WTC11 (cell line): ENCODE results near the gene SLCO6A1. TPM values are rescaled to one million over a fixed set of nuclear protein-coding genes. Genes with fewer than 3 reads are reported as not detected.

Experiments used
- ATAC-seq: fragments of 200-7000 bp; cut with Tn5 transposase; 2 replicates; pipeline ENCODE4 v1.10.0; 2021; ENCODE audit warnings: mild to moderate bottlenecking, moderate library complexity
- Bru-seq: library from RNA; stranded (reverse); fragments of 400-500 nt; gene quantifications from one replicate; lab custom pipeline; 2021; lab: Mats Ljungman, UMichigan
- CTCF ChIA-PET: fragments of 300-600 bp; sonication (Branson Sonifier 250); formaldehyde crosslinking; loops from one replicate; lab custom pipeline; 2021; ENCODE audit warnings: antibody characterized with exemption; lab: Charles Lee
- POLR2A ChIA-PET: fragments of 350-600 bp; sonication (Branson Sonifier 250); formaldehyde crosslinking; loops from one replicate; lab custom pipeline; 2021; ENCODE audit warnings: antibody characterized with exemption; lab: Charles Lee
- DNase-seq: peaks from one replicate; pipeline ENCODE4 v3.0.0; 2021; ENCODE audit warnings: low spot score
- H3K27ac Mint-ChIP-seq: 2 replicates; pipeline ENCODE4 v1.8.0; 2021; ENCODE audit warnings: mixed read lengths
- H3K27me3 Mint-ChIP-seq: 2 replicates; pipeline ENCODE4 v1.8.0; 2021; ENCODE audit warnings: low read depth, mild to moderate bottlenecking, moderate library complexity, mixed read lengths
- H3K36me3 Mint-ChIP-seq: 2 replicates; pipeline ENCODE4 v1.8.0; 2021; ENCODE audit warnings: mixed read lengths
- H3K4me1 Mint-ChIP-seq: 2 replicates; pipeline ENCODE4 v1.8.0; 2022; ENCODE audit warnings: mixed read lengths
- H3K4me3 Mint-ChIP-seq: 2 replicates; pipeline ENCODE4 v1.8.0; 2021; ENCODE audit warnings: mild to moderate bottlenecking, moderate library complexity, mixed read lengths
- H3K9me3 Mint-ChIP-seq: 2 replicates; pipeline ENCODE4 v1.8.0; 2021; ENCODE audit warnings: mixed read lengths
- ATF6 ChIP-seq: sonication (generic); formaldehyde crosslinking; IDR thresholded peaks from 2 replicates; pipeline ENCODE4 v1.8.1; 2023; ENCODE audit warnings: mild to moderate bottlenecking, missing genetic modification reagents
- CDX4 ChIP-seq: fragments of 250-450 bp; sonication (Bioruptor Pico); IDR thresholded peaks from 2 replicates; pipeline ENCODE4 v1.9.0; 2021; ENCODE audit warnings: moderate library complexity, mild to moderate bottlenecking, inconsistent platforms, borderline replicate concordance
- ERG ChIP-seq: fragments of 250-450 bp; sonication (Bioruptor Pico); IDR thresholded peaks from 2 replicates; pipeline ENCODE4 v1.8.0; 2021; ENCODE audit warnings: mild to moderate bottlenecking
- HMGA2 ChIP-seq: fragments of 250-450 bp; sonication (Bioruptor Pico); IDR thresholded peaks from 2 replicates; pipeline ENCODE4 v1.4.0; 2021; ENCODE audit warnings: mild to moderate bottlenecking, moderate library complexity
- IRF2 ChIP-seq: sonication (generic); formaldehyde crosslinking; IDR thresholded peaks from 2 replicates; pipeline ENCODE4 v1.8.0; 2022; ENCODE audit warnings: low read depth, missing genetic modification reagents, borderline replicate concordance
- JAZF1 ChIP-seq: fragments of 250-450 bp; sonication (Bioruptor Pico); IDR thresholded peaks from 2 replicates; pipeline ENCODE4 v1.9.0; 2021; ENCODE audit warnings: moderate library complexity, mild to moderate bottlenecking, inconsistent platforms
- NFATC4 ChIP-seq: fragments of 250-450 bp; sonication (Bioruptor Pico); IDR thresholded peaks from 2 replicates; pipeline ENCODE4 v1.9.0; 2021; ENCODE audit warnings: mild to moderate bottlenecking
- STAT6 ChIP-seq: sonication (generic); formaldehyde crosslinking; conservative IDR thresholded peaks from 2 replicates; pipeline ENCODE4 v1.8.1; 2023; ENCODE audit warnings: mild to moderate bottlenecking, low read depth, missing genetic modification reagents, moderate library complexity
- TEAD1 ChIP-seq: sonication (generic); formaldehyde crosslinking; IDR thresholded peaks from 2 replicates; pipeline ENCODE4 v1.8.0; 2022; ENCODE audit warnings: mild to moderate bottlenecking, missing genetic modification reagents
- TEAD4 ChIP-seq: sonication (generic); formaldehyde crosslinking; IDR thresholded peaks from 2 replicates; pipeline ENCODE4 v1.8.0; 2022; ENCODE audit warnings: mild to moderate bottlenecking, missing genetic modification reagents
- ZNF416 ChIP-seq: fragments of 250-450 bp; sonication (Bioruptor Pico); IDR thresholded peaks from 2 replicates; pipeline ENCODE4 v1.9.0; 2021; ENCODE audit warnings: mild to moderate bottlenecking, inconsistent platforms
- long read RNA-seq, 3 experiments: library from RNA in 1 of 3; library from capped mRNA in 1 of 3; library from polyadenylated mRNA in 1 of 3; unstranded in 2 of 3; stranded (forward) in 1 of 3; transcript quantifications; one replicate each; pipeline ENCODE4 v2.0.0, GENCODE V29; 2021
- total RNA-seq: library from RNA; stranded (reverse); gene quantifications from 3 replicates; pipeline ENCODE4 v1.2.3, GENCODE V29; 2021

Gene SLCO6A1
- total RNA-seq (0.39 to 0.64 TPM (median 0.42 TPM) in 3 replicates), Bru-seq, nascent RNA (percentile 46 among the genes with signal in this experiment)
- long read RNA-seq, experiment 1, partial matches to known transcripts = 0 of 5 reads
- long read RNA-seq, experiment 1, other reads (novel, unspliced or antisense) = 5 of 5 reads
- long read RNA-seq, experiment 2 = 0 reads
- long read RNA-seq, experiment 3, partial matches to known transcripts = 0 of 1 reads
- long read RNA-seq, experiment 3, other reads (novel, unspliced or antisense) = 1 of 1 reads

- peak; percentile 22 for DNase-seq
- CTCF ChIA-PET = no interaction called here
- no peak for TF ChIP-seq HMGA2 (CRISPR knock-in tag)
- TF ChIP-seq TEAD4 (CRISPR knock-in tag) = no peak
- no peak for TF ChIP-seq ATF6 (CRISPR knock-in tag)
- no peak for TF ChIP-seq TEAD1 (CRISPR knock-in tag)
- TF ChIP-seq CDX4 = no peak
- no peak for TF ChIP-seq NFATC4 (CRISPR knock-in tag)
- no peak for TF ChIP-seq IRF2 (CRISPR knock-in tag)
- TF ChIP-seq, all 79 proteins: peak for 0
- POLR2A ChIA-PET = no interaction called here
- H3K27ac Mint-ChIP-seq = no peak within 1 kb of the TSS
- H3K9me3 Mint-ChIP-seq = 0 out of 2 replicates have a peak, but pooled peaks cover 3% of the 10 kb centered on the region
- peak; percentile 96 for ATAC-seq
- no peaks in the 10 kb centered on the region for H3K4me1 Mint-ChIP-seq
- no peaks in the 10 kb centered on the region for H3K36me3 Mint-ChIP-seq
- H3K4me3 Mint-ChIP-seq = no peak within 1 kb of the TSS
- no peaks in the 10 kb centered on the region for H3K27me3 Mint-ChIP-seq
These were observed at the start of gene SLCO6A1 for GRCh38 chr5:102498271-102499034. TSS of gene SLCO6A1 (minus strand) at chr5:102499001. CDS start at chr5:102498844, 157 bp downstream.

GRCh38 chr5:102547141-102548035, 48.6 kb upstream of the SLCO6A1 start:
- DNase-seq (no peak), ATAC-seq (no peak)
- H3K4me1 Mint-ChIP-seq = no peaks in the 10 kb centered on the region
- ChIA-PET POLR2A (no interaction called here), CTCF (interaction anchor here (1.0 kb wide), 1 partner anchor 98 kb away, joined by 3 read pairs; no protein-coding TSS in a partner anchor)
- peaks cover 13% of the 10 kb centered on the region for H3K9me3 Mint-ChIP-seq
- no peaks in the 10 kb centered on the region for H3K36me3 Mint-ChIP-seq
- TF ChIP-seq CDX4 (no peak), ERG (CRISPR knock-in tag) (no peak), ZNF416 (no peak), JAZF1 (CRISPR knock-in tag) (no peak), STAT6 (CRISPR knock-in tag) (no peak)
- no peak overlapping the region for H3K4me3 Mint-ChIP-seq
- H3K27ac Mint-ChIP-seq = no peak overlapping the region
- H3K27me3 Mint-ChIP-seq = no peaks in the 10 kb centered on the region
